GM12878 (cell line): ENCODE measurements around the gene TNFSF9. TPM values are rescaled to one million over a fixed set of nuclear protein-coding genes. Genes with fewer than 3 reads are reported as not detected.

ENCODE experiments used
- ATF7 ChIP-seq: fragments of 450-650 bp; IDR thresholded peaks from 2 replicates; pipeline ENCODE4 v1.6.1; 2016; ENCODE audit warnings: low read depth, mild to moderate bottlenecking
- CBX3 ChIP-seq: fragments of 200-600 bp; sonication (generic); IDR thresholded peaks from 2 replicates; pipeline ENCODE4 v1.6.1; 2016; ENCODE audit warnings: low read depth, borderline replicate concordance
- CREB1 ChIP-seq: IDR thresholded peaks from 2 replicates; pipeline ENCODE4 v1.6.1; 2012; ENCODE audit warnings: low read depth, mild to moderate bottlenecking, inconsistent platforms
- CREM ChIP-seq: IDR thresholded peaks from 2 replicates; pipeline ENCODE4 v1.6.1; 2014; ENCODE audit warnings: antibody characterized with exemption, low read depth
- ETV6 ChIP-seq, 2 experiments: fragments of 450-650 bp in 1 of 2; IDR thresholded peaks in 1 of 2; conservative IDR thresholded peaks in 1 of 2; 2 replicates each; pipeline ENCODE4 v1.6.1; 2014; ENCODE audit warnings: antibody characterized with exemption in 1 of 2, borderline replicate concordance in 1 of 2, low read depth in 1 of 2, mild to moderate bottlenecking in 1 of 2, moderate library complexity in 1 of 2
- HDAC2 ChIP-seq: fragments of 200-600 bp; sonication (generic); IDR thresholded peaks from 2 replicates; pipeline ENCODE4 v1.6.1; 2017
- HDGF ChIP-seq: fragments of 450-650 bp; IDR thresholded peaks from 2 replicates; pipeline ENCODE4 v1.6.1; 2016; ENCODE audit warnings: antibody characterized with exemption
- LARP7 ChIP-seq: fragments of 450-650 bp; IDR thresholded peaks from 2 replicates; pipeline ENCODE4 v1.6.1; 2017; ENCODE audit warnings: mild to moderate bottlenecking
- MYC ChIP-seq: IDR thresholded peaks from 2 replicates; pipeline ENCODE4 v1.6.1; 2011; ENCODE audit warnings: mild to moderate bottlenecking, low read length, moderate library complexity, inconsistent platforms; ENCODE audit not compliant: insufficient read depth, insufficient replicate concordance, insufficient read length, severe bottlenecking
- NBN ChIP-seq: fragments of 450-650 bp; IDR thresholded peaks from 2 replicates; pipeline ENCODE4 v1.6.1; 2016
- NR2C1 ChIP-seq: fragments of 450-650 bp; IDR thresholded peaks from 2 replicates; pipeline ENCODE4 v1.6.1; 2017; ENCODE audit warnings: antibody characterized with exemption, mild to moderate bottlenecking, moderate library complexity
- POLR2AphosphoS2 ChIP-seq: IDR thresholded peaks from 2 replicates; pipeline ENCODE4 v1.6.1; 2011; ENCODE audit warnings: low read depth, mild to moderate bottlenecking, low read length, improper control_type of control experiment, moderate library complexity
- RBBP5 ChIP-seq: fragments of 200-600 bp; sonication (generic); conservative IDR thresholded peaks from 2 replicates; pipeline ENCODE4 v1.6.1; 2016
- RELA ChIP-seq: fragments of 450-650 bp; IDR thresholded peaks from 2 replicates; pipeline ENCODE4 v1.8.0; 2014; ENCODE audit warnings: borderline replicate concordance; ENCODE audit not compliant: partially characterized antibody
- SIX5 ChIP-seq: IDR thresholded peaks from 2 replicates; pipeline ENCODE4 v1.6.1; 2011; ENCODE audit warnings: mild to moderate bottlenecking, low read depth, low read length, moderate library complexity; ENCODE audit not compliant: severe bottlenecking
- SMC3 ChIP-seq: IDR thresholded peaks from 2 replicates; pipeline ENCODE4 v1.6.1; 2011; ENCODE audit warnings: low read length, improper control_type of control experiment, borderline replicate concordance
- TCF3 ChIP-seq: IDR thresholded peaks from 2 replicates; pipeline ENCODE4 v1.6.1; 2012; ENCODE audit warnings: low read depth, mild to moderate bottlenecking, low read length, borderline replicate concordance; ENCODE audit not compliant: insufficient read depth
- polyA plus RNA-seq, 11 experiments: library from polyadenylated mRNA; depleted of rRNA in 4 of 11; unstranded in 6 of 11; stranded (reverse) in 5 of 11; fragments of >200 nt; fragmentation: Nextera tagmentation in 4 of 11; fragmentation: Illumina TruSeq in 1 of 11; extraction: Ambion mirVana in 4 of 11; extraction: Trizol in 1 of 11; gene quantifications; 1 replicate in 1 of 11; 2 replicates in 10 of 11; pipeline versions ENCODE4 v1.2.1 to v1.2.3, GENCODE V29; 2011 to 2016; ENCODE audit warnings: inconsistent platforms in 2 of 11, missing spikeins in 2 of 11, low read depth in 1 of 11
- total RNA-seq, 4 experiments: library from RNA; depleted of rRNA in 3 of 4; stranded (reverse); fragments of >200 nt in 3 of 4; fragmentation: Illumina TruSeq in 1 of 4; extraction: Trizol in 1 of 4; gene quantifications; 2 replicates each; pipeline versions ENCODE4 v1.2.1 to v1.2.3, GENCODE V29; 2013 to 2021
- TF ChIP-seq, protein P1 (sequence below): IDR thresholded peaks from 2 replicates; pipeline ENCODE4 v1.6.1; 2011; ENCODE audit warnings: borderline replicate concordance, low read depth, mild to moderate bottlenecking, moderate library complexity, low read length; ENCODE audit not compliant: insufficient read depth, poor library complexity, severe bottlenecking
- TF ChIP-seq, protein P2 (sequence below): fragments of 150-350 bp; IDR thresholded peaks from 2 replicates; pipeline ENCODE4 v1.6.1; 2016; ENCODE audit warnings: low read depth, low read length
- TF ChIP-seq, protein P3 (sequence below): fragments of 450-650 bp; IDR thresholded peaks from 2 replicates; pipeline ENCODE4 v1.6.1; 2016; ENCODE audit warnings: mild to moderate bottlenecking
- TF ChIP-seq, protein P4 (sequence below): IDR thresholded peaks from 2 replicates; pipeline ENCODE4 v1.6.1; 2012; ENCODE audit warnings: low read length, inconsistent platforms

The TNFSF9 gene
- total and polyA plus RNA-seq, 10 of the 15 experiments (the other 5 are each of a cell fraction or from before 2014, with no cell fraction given): 6.2 to 75.3 (median 22.1) TPM

DNA sequence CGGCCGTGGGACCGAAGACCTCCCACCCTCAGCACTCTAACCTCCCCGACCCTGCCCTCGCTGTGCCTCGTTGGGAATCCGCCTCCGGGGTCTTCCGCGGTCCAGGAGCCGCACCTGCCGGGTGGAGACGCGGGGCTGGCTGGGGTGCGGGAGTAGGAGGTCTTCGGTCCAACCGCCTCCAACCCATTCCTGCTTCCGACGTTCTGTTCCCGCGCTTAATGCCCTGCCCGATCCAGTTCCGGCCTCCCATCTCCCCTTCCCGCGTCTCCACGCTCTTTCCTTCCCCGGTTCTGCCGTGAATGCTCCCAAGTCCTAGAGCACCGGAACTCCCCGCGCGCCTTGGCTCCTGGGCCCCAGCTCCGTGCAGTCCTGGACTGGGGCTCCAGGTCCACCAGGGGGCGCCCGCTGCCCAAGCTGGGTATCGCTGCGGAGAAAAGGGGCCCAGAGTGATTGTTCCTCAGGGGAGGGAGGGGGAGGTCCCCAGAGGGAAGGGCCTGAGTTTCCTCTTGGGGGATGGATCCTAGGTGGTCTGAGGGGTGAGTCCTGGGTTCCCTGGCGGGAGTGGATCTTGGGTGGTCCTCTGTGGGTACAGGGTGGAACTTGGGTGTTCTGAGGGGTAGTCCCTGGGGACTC lies 14.1 kb upstream of the TNFSF9 start (continued):
- TF ChIP-seq NR2C1: no peak
- TF ChIP-seq, protein P1, sequence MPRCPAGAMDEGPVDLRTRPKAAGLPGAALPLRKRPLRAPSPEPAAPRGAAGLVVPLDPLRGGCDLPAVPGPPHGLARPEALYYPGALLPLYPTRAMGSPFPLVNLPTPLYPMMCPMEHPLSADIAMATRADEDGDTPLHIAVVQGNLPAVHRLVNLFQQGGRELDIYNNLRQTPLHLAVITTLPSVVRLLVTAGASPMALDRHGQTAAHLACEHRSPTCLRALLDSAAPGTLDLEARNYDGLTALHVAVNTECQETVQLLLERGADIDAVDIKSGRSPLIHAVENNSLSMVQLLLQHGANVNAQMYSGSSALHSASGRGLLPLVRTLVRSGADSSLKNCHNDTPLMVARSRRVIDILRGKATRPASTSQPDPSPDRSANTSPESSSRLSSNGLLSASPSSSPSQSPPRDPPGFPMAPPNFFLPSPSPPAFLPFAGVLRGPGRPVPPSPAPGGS: peak; percentile 49
- peak; percentile 57 for TF ChIP-seq RELA
- TF ChIP-seq HDGF: no peak
- TF ChIP-seq, protein P2, sequence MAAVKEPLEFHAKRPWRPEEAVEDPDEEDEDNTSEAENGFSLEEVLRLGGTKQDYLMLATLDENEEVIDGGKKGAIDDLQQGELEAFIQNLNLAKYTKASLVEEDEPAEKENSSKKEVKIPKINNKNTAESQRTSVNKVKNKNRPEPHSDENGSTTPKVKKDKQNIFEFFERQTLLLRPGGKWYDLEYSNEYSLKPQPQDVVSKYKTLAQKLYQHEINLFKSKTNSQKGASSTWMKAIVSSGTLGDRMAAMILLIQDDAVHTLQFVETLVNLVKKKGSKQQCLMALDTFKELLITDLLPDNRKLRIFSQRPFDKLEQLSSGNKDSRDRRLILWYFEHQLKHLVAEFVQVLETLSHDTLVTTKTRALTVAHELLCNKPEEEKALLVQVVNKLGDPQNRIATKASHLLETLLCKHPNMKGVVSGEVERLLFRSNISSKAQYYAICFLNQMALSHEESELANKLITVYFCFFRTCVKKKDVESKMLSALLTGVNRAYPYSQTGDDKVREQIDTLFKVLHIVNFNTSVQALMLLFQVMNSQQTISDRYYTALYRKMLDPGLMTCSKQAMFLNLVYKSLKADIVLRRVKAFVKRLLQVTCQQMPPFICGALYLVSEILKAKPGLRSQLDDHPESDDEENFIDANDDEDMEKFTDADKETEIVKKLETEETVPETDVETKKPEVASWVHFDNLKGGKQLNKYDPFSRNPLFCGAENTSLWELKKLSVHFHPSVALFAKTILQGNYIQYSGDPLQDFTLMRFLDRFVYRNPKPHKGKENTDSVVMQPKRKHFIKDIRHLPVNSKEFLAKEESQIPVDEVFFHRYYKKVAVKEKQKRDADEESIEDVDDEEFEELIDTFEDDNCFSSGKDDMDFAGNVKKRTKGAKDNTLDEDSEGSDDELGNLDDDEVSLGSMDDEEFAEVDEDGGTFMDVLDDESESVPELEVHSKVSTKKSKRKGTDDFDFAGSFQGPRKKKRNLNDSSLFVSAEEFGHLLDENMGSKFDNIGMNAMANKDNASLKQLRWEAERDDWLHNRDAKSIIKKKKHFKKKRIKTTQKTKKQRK: no peak
- TF ChIP-seq TCF3: no peak
- TF ChIP-seq ETV6 (conservative IDR thresholded peaks at IDR 0.05 in 1 of 2, IDR thresholded peaks at IDR 0.05 in 1 of 2; ENCODE audit: borderline replicate concordance in 1 of 2, low read depth in 1 of 2): 0 out of 4 replicates have a peak, but pooled peaks of 1 of the 2 experiments have one; percentile 17
- 0 out of 2 replicates have a peak, but pooled peaks have one; percentile 90 for TF ChIP-seq NBN
- TF ChIP-seq SIX5: no peak
- TF ChIP-seq MYC: no peak
- no peak; the same call in 1 of the 2 replicates for TF ChIP-seq CREB1
- peak; percentile 55 for TF ChIP-seq ATF7
- TF ChIP-seq CBX3: no peak
- TF ChIP-seq SMC3: peak; percentile 94
- TF ChIP-seq LARP7: peak; percentile 71
- TF ChIP-seq POLR2AphosphoS2: peak; percentile 72; the same call in 1 of the 2 replicates
- TF ChIP-seq, protein P3, sequence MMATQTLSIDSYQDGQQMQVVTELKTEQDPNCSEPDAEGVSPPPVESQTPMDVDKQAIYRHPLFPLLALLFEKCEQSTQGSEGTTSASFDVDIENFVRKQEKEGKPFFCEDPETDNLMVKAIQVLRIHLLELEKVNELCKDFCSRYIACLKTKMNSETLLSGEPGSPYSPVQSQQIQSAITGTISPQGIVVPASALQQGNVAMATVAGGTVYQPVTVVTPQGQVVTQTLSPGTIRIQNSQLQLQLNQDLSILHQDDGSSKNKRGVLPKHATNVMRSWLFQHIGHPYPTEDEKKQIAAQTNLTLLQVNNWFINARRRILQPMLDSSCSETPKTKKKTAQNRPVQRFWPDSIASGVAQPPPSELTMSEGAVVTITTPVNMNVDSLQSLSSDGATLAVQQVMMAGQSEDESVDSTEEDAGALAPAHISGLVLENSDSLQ: no peak
- TF ChIP-seq, protein P4, sequence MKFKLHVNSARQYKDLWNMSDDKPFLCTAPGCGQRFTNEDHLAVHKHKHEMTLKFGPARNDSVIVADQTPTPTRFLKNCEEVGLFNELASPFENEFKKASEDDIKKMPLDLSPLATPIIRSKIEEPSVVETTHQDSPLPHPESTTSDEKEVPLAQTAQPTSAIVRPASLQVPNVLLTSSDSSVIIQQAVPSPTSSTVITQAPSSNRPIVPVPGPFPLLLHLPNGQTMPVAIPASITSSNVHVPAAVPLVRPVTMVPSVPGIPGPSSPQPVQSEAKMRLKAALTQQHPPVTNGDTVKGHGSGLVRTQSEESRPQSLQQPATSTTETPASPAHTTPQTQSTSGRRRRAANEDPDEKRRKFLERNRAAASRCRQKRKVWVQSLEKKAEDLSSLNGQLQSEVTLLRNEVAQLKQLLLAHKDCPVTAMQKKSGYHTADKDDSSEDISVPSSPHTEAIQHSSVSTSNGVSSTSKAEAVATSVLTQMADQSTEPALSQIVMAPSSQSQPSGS: no peak
- peak; percentile 63; the same call in 1 of the 2 replicates for TF ChIP-seq CREM
- TF ChIP-seq RBBP5: no peak
- TF ChIP-seq HDAC2: no peak
